IPS-15b (cell line): ENCODE results near the gene CDC5L.
A peak's percentile ranks its signal among the peaks of the same experiment; 100 is the strongest.

Source experiments
- H3K27me3 ChIP-seq: one replicate; pipeline ENCODE4 v1.6.1; 2013; ENCODE audit warnings: low read length; ENCODE audit not compliant: control insufficient read depth, insufficient read depth
- H3K36me3 ChIP-seq: one replicate; pipeline ENCODE4 v1.6.1; 2013; ENCODE audit warnings: low read length; ENCODE audit not compliant: control insufficient read depth, insufficient read depth
- H3K4me1 ChIP-seq: one replicate; pipeline ENCODE4 v1.6.1; 2013; ENCODE audit warnings: mild to moderate bottlenecking, low read length; ENCODE audit not compliant: control insufficient read depth, insufficient read depth
- H3K4me3 ChIP-seq: one replicate; pipeline ENCODE4 v1.5.1; 2013; ENCODE audit warnings: low read depth, low read length
- H3K9ac ChIP-seq: one replicate; pipeline ENCODE4 v1.6.1; 2013; ENCODE audit warnings: low read depth, mild to moderate bottlenecking, low read length
- H3K9me3 ChIP-seq: one replicate; pipeline ENCODE4 v1.6.1; 2013; ENCODE audit warnings: mild to moderate bottlenecking, low read length; ENCODE audit not compliant: control insufficient read depth, insufficient read depth

Gene CDC5L

GRCh38 chr6:44472250-44472945 lies 84.9 kb downstream of the CDC5L start:
- Histone ChIP-seq H3K4me3 (no peak overlapping the region), H3K9me3 (no peaks in the 10 kb centered on the region), H3K9ac (no peak overlapping the region), H3K36me3 (no peaks in the 10 kb centered on the region), H3K4me1 (no peaks in the 10 kb centered on the region), H3K27me3 (peaks cover 7% of the 10 kb centered on the region)

- H3K4me1 ChIP-seq, result no peaks in the 10 kb centered on the region
- H3K4me3 ChIP-seq, result no peak overlapping the region
- peaks cover 7% of the 10 kb centered on the region for H3K27me3 ChIP-seq
- no peaks in the 10 kb centered on the region for H3K36me3 ChIP-seq
- H3K9me3 ChIP-seq, result no peaks in the 10 kb centered on the region
- H3K9ac ChIP-seq, result no peak overlapping the region
Observed at GRCh38 chr6:44473393-44474189, 86.1 kb downstream of the CDC5L start.

- no peaks in the 10 kb centered on the region for H3K9me3 ChIP-seq
- no peaks in the 10 kb centered on the region for H3K4me1 ChIP-seq
- H3K36me3 ChIP-seq, result no peaks in the 10 kb centered on the region
- H3K4me3 ChIP-seq, result no peak overlapping the region
- peaks cover 7% of the 10 kb centered on the region for H3K27me3 ChIP-seq
- H3K9ac ChIP-seq, result no peak overlapping the region
Observed at GRCh38 chr6:44474190-44474631, 86.7 kb downstream of the CDC5L start.

- Histone ChIP-seq H3K36me3 (no peaks in the 10 kb centered on the region), H3K27me3 (peaks cover 7% of the 10 kb centered on the region)
Observed at GRCh38 chr6:44474643-44475042, 87.1 kb downstream of the CDC5L start.

DNA sequence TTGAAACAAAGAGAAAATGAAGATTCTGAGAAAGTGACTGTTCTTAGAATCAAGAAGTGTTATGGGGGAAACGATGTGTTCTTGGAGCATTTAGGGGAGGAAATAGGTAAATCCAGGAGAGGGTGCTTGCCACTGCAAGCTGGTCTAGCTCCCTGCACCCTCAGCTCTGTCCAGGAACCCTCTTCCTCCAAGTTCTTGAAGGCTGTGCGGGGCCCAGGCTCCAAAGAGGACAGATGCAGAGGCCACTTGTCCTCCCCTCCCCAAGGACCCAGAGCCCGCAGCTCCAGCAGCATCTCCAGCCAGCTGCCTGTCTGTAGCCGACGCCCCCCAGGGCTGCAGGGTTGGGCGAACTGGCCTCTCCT lies 87.9 kb downstream of the CDC5L start:
- Histone ChIP-seq H3K36me3 (no peaks in the 10 kb centered on the region), H3K9me3 (no peaks in the 10 kb centered on the region), H3K9ac (peak overlapping the region; percentile 24), H3K27me3 (peaks cover 7% of the 10 kb centered on the region), H3K4me3 (no peak overlapping the region), H3K4me1 (no peaks in the 10 kb centered on the region)

More at GRCh38 chr6:44474643-44475042, 87.1 kb downstream of the CDC5L start:
- Histone ChIP-seq H3K4me3 (no peak overlapping the region), H3K9me3 (no peaks in the 10 kb centered on the region), H3K9ac (no peak overlapping the region), H3K4me1 (no peaks in the 10 kb centered on the region)

- peak overlapping the region; percentile 49 for H3K9ac ChIP-seq
- peaks cover 7% of the 10 kb centered on the region for H3K27me3 ChIP-seq
Observed at GRCh38 chr6:44475779-44476434, 88.4 kb downstream of the CDC5L start.

GRCh38 chr6:44476849-44477248 lies 89.3 kb downstream of the CDC5L start:
- Histone ChIP-seq H3K27me3 (peaks cover 7% of the 10 kb centered on the region), H3K4me1 (no peaks in the 10 kb centered on the region), H3K4me3 (no peak overlapping the region), H3K9me3 (no peaks in the 10 kb centered on the region), H3K9ac (no peak overlapping the region), H3K36me3 (no peaks in the 10 kb centered on the region)

More at GRCh38 chr6:44475779-44476434, 88.4 kb downstream of the CDC5L start:
- Histone ChIP-seq H3K4me1 (no peaks in the 10 kb centered on the region), H3K9me3 (no peaks in the 10 kb centered on the region), H3K36me3 (no peaks in the 10 kb centered on the region), H3K4me3 (no peak overlapping the region)

- Histone ChIP-seq H3K4me3 (no peak overlapping the region), H3K9me3 (no peaks in the 10 kb centered on the region), H3K4me1 (no peaks in the 10 kb centered on the region), H3K9ac (no peak overlapping the region), H3K27me3 (peaks cover 7% of the 10 kb centered on the region), H3K36me3 (no peaks in the 10 kb centered on the region)
Observed at GRCh38 chr6:44477293-44477894, 89.9 kb downstream of the CDC5L start.

DNA sequence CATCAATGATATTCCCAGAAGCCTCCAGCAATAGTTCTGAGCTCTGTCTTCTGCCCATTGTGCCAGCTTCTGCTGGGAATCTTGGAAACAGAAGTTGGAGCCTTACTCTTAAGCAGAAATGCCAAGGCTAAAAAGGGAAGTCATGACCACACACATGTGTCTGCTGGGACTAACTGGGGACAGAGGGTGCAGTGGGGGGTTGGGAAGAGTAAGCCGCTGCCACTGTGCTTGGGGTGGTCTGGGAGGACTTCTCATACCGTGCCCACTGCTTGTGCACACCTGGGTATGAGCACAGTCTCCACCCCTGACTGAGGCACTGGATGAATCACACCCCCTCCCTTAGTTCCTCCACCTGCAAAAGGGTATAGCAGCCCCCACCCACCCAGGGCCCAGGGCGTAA lies 90.7 kb downstream of the CDC5L start:
- no peaks in the 10 kb centered on the region for H3K9me3 ChIP-seq
- H3K4me1 ChIP-seq, result no peaks in the 10 kb centered on the region
- H3K4me3 ChIP-seq, result no peak overlapping the region
- no peak overlapping the region for H3K9ac ChIP-seq
- peaks cover 7% of the 10 kb centered on the region for H3K27me3 ChIP-seq
- H3K36me3 ChIP-seq, result no peaks in the 10 kb centered on the region

- Histone ChIP-seq H3K36me3 (no peaks in the 10 kb centered on the region), H3K4me3 (no peak overlapping the region), H3K27me3 (peaks cover 7% of the 10 kb centered on the region), H3K9me3 (no peaks in the 10 kb centered on the region), H3K9ac (no peak overlapping the region), H3K4me1 (no peaks in the 10 kb centered on the region)
Observed at GRCh38 chr6:44478591-44479254, 91.2 kb downstream of the CDC5L start.

DNA sequence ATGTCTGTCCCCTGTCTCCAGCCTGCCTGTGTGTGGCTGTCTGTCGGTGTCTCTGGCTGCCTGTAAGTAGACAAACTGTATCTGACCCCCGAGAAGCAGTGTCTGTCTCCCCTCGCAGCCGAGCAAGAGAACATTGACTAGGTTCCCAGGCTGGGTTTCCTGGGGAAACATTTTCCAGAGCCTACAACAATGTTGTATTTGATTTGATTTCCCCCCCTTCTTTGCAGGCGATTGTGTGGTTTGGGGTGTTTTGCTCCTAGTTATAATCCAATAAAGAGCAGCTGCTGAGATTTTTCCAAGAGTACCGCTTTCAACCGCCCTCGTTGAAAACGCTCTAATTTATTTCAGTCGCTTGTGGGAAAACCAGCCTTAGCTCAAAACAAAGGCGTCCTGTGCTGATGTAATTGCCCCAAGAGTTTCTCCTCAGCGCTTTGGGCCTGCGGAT lies 92.6 kb downstream of the CDC5L start:
- H3K9me3 ChIP-seq, result no peaks in the 10 kb centered on the region
- no peak overlapping the region for H3K4me3 ChIP-seq
- no peaks in the 10 kb centered on the region for H3K36me3 ChIP-seq
- peaks cover 3% of the 10 kb centered on the region for H3K4me1 ChIP-seq
- H3K9ac ChIP-seq, result no peak overlapping the region
- H3K27me3 ChIP-seq, result peaks cover 4% of the 10 kb centered on the region
